Pons (tissue), 1 donor: ENCODE data around the gene HOXC10.
A peak's percentile ranks its signal among the peaks of the same experiment; 100 is the strongest.

Source experiments
- DNase-seq: peaks from one replicate; pipeline ENCODE4 v3.0.0-alpha.2; 2016; ENCODE audit warnings: low spot score

HOXC10 gene

GRCh38 chr12:54016478-54016964 is 31.6 kb downstream of the HOXC10 start:
- DNase-seq, result no peak

GRCh38 chr12:54017027-54017788 is 32.3 kb downstream of the HOXC10 start:
- no peak for DNase-seq

DNA sequence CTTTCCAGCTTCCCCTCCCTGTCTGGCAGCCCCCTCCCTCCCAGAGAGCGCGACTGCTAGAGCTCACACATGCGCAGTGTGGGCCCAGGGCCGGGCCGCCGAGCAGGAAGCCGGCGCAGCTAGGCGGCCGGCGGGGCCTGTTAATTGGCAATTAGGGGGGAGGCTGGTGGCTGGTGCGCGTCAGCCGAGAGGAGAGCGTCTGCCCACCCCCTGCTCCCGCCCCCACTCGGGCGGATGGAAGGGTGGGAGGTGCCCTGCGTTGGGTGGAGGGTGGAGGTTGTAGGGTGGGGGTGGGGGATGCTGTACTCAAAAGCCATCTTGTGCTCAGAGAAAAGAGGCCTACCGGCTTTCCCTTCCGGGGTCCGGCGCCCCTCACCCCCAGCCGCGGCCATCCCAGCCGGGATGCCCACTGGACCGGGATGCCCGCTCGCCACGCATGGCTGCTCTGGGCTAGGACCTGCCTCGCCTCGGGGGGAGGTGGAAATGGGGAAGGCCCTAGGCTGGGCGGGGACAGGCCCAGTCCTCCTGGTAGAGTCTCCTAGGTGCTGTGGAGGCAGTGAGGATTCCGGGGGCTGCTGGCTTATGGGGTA is 33.0 kb downstream of the HOXC10 start:
- DNase-seq, result peak; percentile 42

GRCh38 chr12:54018468-54018984 is 33.6 kb downstream of the HOXC10 start:
- DNase-seq, result no peak

- DNase-seq, result no peak
These were observed 34.3 kb downstream of the HOXC10 start for GRCh38 chr12:54019091-54019811.

GRCh38 chr12:54019924-54020590 is 35.1 kb downstream of the HOXC10 start:
- no peak for DNase-seq

DNA sequence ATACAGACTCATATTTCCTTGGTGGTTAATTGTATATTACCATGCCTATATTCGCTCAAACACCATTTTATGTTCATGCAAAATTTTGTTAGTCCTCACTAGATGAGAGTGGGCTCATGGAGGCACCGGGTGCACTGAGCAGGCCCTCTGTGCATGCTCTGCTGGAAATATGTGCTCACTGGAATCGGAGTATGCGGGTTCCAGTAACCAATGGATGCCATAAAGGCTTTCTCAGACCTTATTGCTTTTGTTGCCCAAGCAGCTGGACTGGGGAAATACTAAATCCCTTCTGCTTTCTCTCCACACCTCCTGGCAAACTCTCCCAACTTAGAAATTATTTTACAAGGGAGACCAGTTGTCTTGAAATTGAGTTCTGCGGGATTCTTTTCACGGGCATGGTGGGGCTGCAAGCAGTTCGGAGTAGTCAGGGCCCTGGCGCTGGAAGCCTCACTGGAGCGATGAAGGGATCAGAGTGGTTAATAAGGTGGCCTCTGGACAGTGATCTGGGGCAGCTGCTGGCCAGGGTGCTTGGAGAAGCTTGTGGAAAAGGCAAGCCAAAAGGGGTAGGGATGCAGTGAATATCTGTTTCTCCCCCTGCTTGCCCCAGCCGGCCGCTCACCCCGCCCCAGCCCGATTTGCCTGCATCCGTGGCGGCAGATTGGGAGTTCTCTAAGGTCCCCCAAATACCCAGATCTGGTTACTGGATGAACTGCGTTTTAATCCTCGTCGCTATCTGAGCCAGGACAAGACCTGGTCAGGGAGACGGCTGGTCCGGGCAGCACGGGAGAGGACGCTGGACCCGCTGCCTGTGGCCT is 35.9 kb downstream of the HOXC10 start:
- DNase-seq, result no peak

GRCh38 chr12:54021432-54022013 is 36.6 kb downstream of the HOXC10 start:
- no peak for DNase-seq

DNA sequence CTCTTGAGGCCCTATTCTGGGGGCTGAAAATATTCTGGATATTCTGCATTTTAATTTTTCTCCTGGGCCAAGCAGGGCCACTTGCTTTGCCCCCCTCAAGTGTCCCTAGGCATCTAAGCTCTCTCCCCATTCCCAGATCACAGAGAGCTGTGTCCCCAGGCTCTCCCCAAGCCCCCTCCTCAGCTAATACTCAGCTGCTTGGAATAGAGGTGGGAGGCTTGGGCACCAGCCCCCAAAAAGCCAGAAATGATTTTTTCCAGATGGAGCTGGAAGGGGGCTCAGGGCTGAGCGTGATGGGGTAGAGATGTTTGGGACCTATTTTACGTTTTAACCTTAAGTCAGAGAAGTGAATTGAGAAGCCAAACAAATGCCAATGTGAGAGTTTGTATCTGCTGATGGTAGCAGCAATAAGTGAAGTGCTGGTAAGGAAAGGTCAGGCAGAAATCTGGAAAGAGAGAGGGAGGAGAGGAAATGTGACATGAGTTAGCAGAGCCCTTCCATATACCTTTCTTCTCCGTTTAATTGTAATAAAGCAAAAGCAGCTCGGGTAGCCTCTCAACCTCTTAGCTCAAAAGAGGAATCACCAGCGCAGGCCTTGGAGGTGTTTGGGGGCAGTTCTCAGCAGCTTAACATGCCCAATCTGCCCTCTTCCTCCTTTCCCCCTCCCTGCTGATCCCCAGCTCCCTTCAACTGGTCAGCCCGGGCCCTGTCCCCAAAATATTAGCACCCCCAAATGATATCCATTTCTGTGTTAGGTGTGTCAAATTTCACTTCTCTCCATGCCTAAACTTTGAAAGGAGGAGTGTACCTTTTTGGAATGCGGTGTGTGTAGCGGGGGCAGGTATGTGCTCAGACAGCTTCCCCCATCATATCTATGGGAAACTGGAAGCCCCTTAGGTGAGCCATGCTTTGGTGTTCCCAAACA is 38.3 kb downstream of the HOXC10 start:
- no peak for DNase-seq

GRCh38 chr12:54024127-54024526 is 39.2 kb downstream of the HOXC10 start:
- DNase-seq, result no peak

DNA sequence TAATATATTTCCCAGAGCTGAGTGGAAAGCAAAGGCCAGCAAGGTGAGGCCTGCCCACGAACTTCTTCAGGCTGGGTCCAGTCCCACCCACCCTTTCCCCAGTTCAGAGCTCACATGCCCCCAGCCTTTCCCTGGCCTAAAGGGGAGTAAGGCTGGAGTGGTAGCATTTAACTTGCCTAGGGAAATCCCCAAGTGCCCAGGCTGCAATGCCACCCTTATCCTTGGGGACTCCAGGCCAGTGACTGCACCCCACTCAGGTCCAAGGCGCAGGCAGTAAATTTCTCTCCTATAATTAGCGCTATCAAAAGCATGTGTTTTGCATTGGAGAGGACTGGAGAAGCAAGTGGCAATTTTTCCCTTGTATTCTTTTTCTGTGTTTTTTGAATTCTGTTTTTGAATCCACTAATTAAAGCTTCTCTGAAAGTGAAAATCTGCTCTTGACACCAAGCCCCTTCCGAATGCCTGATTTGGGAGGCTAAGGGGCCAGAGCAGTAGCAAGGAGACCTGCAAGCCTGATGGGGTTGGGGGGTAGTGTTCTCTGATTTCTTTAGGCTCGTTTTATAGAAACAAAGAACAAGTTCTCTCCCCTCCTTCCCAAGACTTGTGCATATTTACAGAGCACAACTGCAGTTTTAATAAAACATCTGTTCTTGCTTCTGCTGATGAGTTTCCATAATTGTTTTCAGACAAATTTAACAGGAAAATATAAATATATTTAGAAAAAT is 39.8 kb downstream of the HOXC10 start:
- no peak for DNase-seq

- no peak for DNase-seq
These were observed 40.8 kb downstream of the HOXC10 start for GRCh38 chr12:54025499-54026405.

GRCh38 chr12:54026640-54027441 is 41.9 kb downstream of the HOXC10 start:
- DNase-seq, result no peak

- no peak for DNase-seq
These were observed 42.5 kb downstream of the HOXC10 start for GRCh38 chr12:54027442-54027786.

DNA sequence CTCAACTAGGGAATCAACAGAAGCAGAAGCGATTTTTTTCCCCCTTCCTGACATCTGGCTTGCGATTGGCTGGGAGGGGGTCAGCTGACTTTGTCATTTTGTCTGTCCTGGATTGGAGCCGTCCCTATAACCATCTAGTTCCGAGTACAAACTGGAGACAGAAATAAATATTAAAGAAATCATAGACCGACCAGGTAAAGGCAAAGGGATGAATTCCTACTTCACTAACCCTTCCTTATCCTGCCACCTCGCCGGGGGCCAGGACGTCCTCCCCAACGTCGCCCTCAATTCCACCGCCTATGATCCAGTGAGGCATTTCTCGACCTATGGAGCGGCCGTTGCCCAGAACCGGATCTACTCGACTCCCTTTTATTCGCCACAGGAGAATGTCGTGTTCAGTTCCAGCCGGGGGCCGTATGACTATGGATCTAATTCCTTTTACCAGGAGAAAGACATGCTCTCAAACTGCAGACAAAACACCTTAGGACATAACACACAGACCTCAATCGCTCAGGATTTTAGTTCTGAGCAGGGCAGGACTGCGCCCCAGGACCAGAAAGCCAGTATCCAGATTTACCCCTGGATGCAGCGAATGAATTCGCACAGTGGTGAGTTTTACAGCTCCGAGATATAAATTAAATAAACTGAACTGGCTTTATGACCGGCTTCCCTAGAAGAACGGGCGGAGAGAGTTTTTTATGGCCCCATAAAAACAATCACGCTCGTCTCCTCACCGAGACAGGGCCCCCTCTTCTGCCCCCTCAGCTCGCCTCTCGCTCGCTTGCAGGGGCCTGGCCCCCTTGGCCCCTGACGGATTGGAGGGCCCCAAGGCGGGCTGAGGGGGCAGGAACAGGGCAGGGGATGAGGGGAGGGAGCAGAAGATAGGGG is 43.6 kb downstream of the HOXC10 start, which contains the start of gene HOXC6:
Gene HOXC6 (plus strand): TSS at position 127 of the 888 bp plus-strand sequence. CDS start 82 bp downstream, at position 209.
- DNase-seq, result peak; percentile 14
